Smooth muscle cell (in vitro differentiated cells): ENCODE measurements around the gene DOCK11. TPM values are rescaled to one million over a fixed set of nuclear protein-coding genes. Genes with fewer than 3 reads are reported as not detected.

Experiments
- DNase-seq: peaks from one replicate; lab custom pipeline; 2025; ENCODE audit not compliant: unreplicated experiment; lab: John Stamatoyannopoulos, UW
- H2AFZ ChIP-seq: fragments of 200-600 bp; sonication (generic); 2 replicates; pipeline ENCODE4 v1.6.0; 2016; ENCODE audit warnings: antibody characterized with exemption, low read depth, mild to moderate bottlenecking
- H3F3A ChIP-seq: fragments of 200-600 bp; sonication (generic); 2 replicates; pipeline ENCODE4 v1.6.0; 2017; ENCODE audit warnings: antibody characterized with exemption, low read depth
- H3K27ac ChIP-seq: fragments of 200-600 bp; sonication (generic); 2 replicates; pipeline ENCODE4 v1.5.1; 2016; ENCODE audit warnings: low read depth, mild to moderate bottlenecking
- H3K27me3 ChIP-seq: fragments of 200-600 bp; sonication (generic); 2 replicates; pipeline ENCODE4 v1.6.1; 2016; ENCODE audit warnings: low read depth, mild to moderate bottlenecking
- H3K36me3 ChIP-seq: fragments of 200-600 bp; sonication (generic); 2 replicates; pipeline ENCODE4 v1.5.1; 2016; ENCODE audit warnings: low read depth
- H3K4me1 ChIP-seq: fragments of 200-600 bp; sonication (generic); 2 replicates; pipeline ENCODE4 v1.5.1; 2016; ENCODE audit warnings: low read depth
- H3K4me2 ChIP-seq: fragments of 200-600 bp; sonication (generic); 2 replicates; pipeline ENCODE4 v1.6.0; 2016; ENCODE audit warnings: mild to moderate bottlenecking
- H3K4me3 ChIP-seq: fragments of 200-600 bp; sonication (generic); 2 replicates; pipeline ENCODE4 v1.5.1; 2016; ENCODE audit warnings: mild to moderate bottlenecking
- H3K79me2 ChIP-seq: fragments of 200-600 bp; sonication (generic); 2 replicates; pipeline ENCODE4 v1.6.0; 2016; ENCODE audit warnings: low read depth, mild to moderate bottlenecking
- H3K9ac ChIP-seq: fragments of 200-600 bp; sonication (generic); 2 replicates; pipeline ENCODE4 v1.6.0; 2016; ENCODE audit warnings: low read depth
- H3K9me3 ChIP-seq: fragments of 200-600 bp; sonication (generic); replicated peaks from 2 replicates; pipeline ENCODE4 v1.5.1; 2016; ENCODE audit warnings: low read depth
- H4K20me1 ChIP-seq: fragments of 200-600 bp; sonication (generic); 2 replicates; pipeline ENCODE4 v1.6.0; 2016; ENCODE audit warnings: low read depth
- CTCF ChIP-seq: fragments of 200-600 bp; sonication (generic); IDR thresholded peaks from 2 replicates; pipeline ENCODE4 v1.5.1; 2017; ENCODE audit warnings: borderline replicate concordance, mild to moderate bottlenecking, antibody characterized with exemption; ENCODE audit not compliant: insufficient read depth, poor library complexity, severe bottlenecking
- WGBS: methylation state at CpG from one replicate; pipeline ENCODE4 v1.1.7; 2016; ENCODE audit warnings: low lambda C conversion rate; 5-methylcytosine and 5-hydroxymethylcytosine counted together
- polyA plus RNA-seq: library from polyadenylated mRNA; unstranded; fragments of >200 nt; fragmentation: Nextera tagmentation; extraction: Ambion mirVana; gene quantifications from 2 replicates; pipeline ENCODE4 v1.2.1, GENCODE V29; 2016
- total RNA-seq: library from RNA; depleted of rRNA; stranded (reverse); fragments of >200 nt; gene quantifications from 2 replicates; pipeline ENCODE4 v1.2.3, GENCODE V29; 2014

DOCK11 gene
- total and polyA plus RNA-seq, 2 experiments from 2014 or later, result 2.3 to 2.6 TPM

GRCh38 chrX:118627084-118627758, 131.6 kb downstream of the DOCK11 start:
- H3K4me2 ChIP-seq, result no peak overlapping the region
- WGBS, result 49% methylated on average over 5 of the region's 5 CpGs
- no peaks in the 10 kb centered on the region for H3K36me3 ChIP-seq
- peak; percentile 13 for TF ChIP-seq CTCF
- H3K4me1 ChIP-seq, result no peaks in the 10 kb centered on the region
- H2AFZ ChIP-seq, result no peak overlapping the region
- no peaks in the 10 kb centered on the region for H3K79me2 ChIP-seq
- no peak overlapping the region for H3K27ac ChIP-seq
- no peaks in the 10 kb centered on the region for H3K9me3 ChIP-seq
- H3K4me3 ChIP-seq, result no peak overlapping the region
- no peaks in the 10 kb centered on the region for H3F3A ChIP-seq
- no peak for DNase-seq
- H4K20me1 ChIP-seq, result no peaks in the 10 kb centered on the region
- H3K27me3 ChIP-seq, result no peaks in the 10 kb centered on the region
- no peak overlapping the region for H3K9ac ChIP-seq

- H4K20me1 ChIP-seq, result no peaks in the 10 kb centered on the region
- no peak overlapping the region for H3K4me3 ChIP-seq
- no peak for DNase-seq
- H3K36me3 ChIP-seq, result no peaks in the 10 kb centered on the region
- TF ChIP-seq CTCF, result no peak
- no peaks in the 10 kb centered on the region for H3K79me2 ChIP-seq
- H3K9me3 ChIP-seq, result no peaks in the 10 kb centered on the region
- no peak overlapping the region for H3K27ac ChIP-seq
- H3F3A ChIP-seq, result no peaks in the 10 kb centered on the region
- H3K4me2 ChIP-seq, result no peak overlapping the region
- H3K9ac ChIP-seq, result no peak overlapping the region
- WGBS, result 87% methylated on average over 7 of the region's 7 CpGs
- no peak overlapping the region for H2AFZ ChIP-seq
- no peaks in the 10 kb centered on the region for H3K4me1 ChIP-seq
- no peaks in the 10 kb centered on the region for H3K27me3 ChIP-seq
Measured at GRCh38 chrX:118630848-118631247, 135.2 kb downstream of the DOCK11 start.

- no peaks in the 10 kb centered on the region for H3K4me1 ChIP-seq
- no peak overlapping the region for H3K27ac ChIP-seq
- H3K27me3 ChIP-seq, result no peaks in the 10 kb centered on the region
- DNase-seq, result no peak
- H2AFZ ChIP-seq, result no peak overlapping the region
- 94% methylated on average over 1 of the region's 1 CpG for WGBS
- H3K4me3 ChIP-seq, result no peak overlapping the region
- H3K9me3 ChIP-seq, result no peaks in the 10 kb centered on the region
- H4K20me1 ChIP-seq, result no peaks in the 10 kb centered on the region
- TF ChIP-seq CTCF, result no peak
- no peak overlapping the region for H3K9ac ChIP-seq
- no peak overlapping the region for H3K4me2 ChIP-seq
- no peaks in the 10 kb centered on the region for H3F3A ChIP-seq
- no peaks in the 10 kb centered on the region for H3K36me3 ChIP-seq
- H3K79me2 ChIP-seq, result no peaks in the 10 kb centered on the region
Measured at GRCh38 chrX:118631586-118631985, 136.0 kb downstream of the DOCK11 start.

GRCh38 chrX:118632862-118633261, 137.2 kb downstream of the DOCK11 start:
- Histone ChIP-seq H2AFZ (no peak overlapping the region), H3K4me3 (no peak overlapping the region), H3K79me2 (no peaks in the 10 kb centered on the region), H3K27me3 (no peaks in the 10 kb centered on the region), H3K27ac (no peak overlapping the region), H3K4me1 (no peaks in the 10 kb centered on the region), H3F3A (no peaks in the 10 kb centered on the region), H3K36me3 (no peaks in the 10 kb centered on the region), H3K9ac (no peak overlapping the region), H3K9me3 (no peaks in the 10 kb centered on the region), H4K20me1 (no peaks in the 10 kb centered on the region), H3K4me2 (no peak overlapping the region)
- no peak for DNase-seq
- WGBS, result 87% methylated on average over 3 of the region's 4 CpGs
- no peak for TF ChIP-seq CTCF
